ENCODE data around the gene UNC13A. TPM values are rescaled to one million over a fixed set of nuclear protein-coding genes. Genes with fewer than 3 reads are reported as not detected.
"Not testable (repeated sequence)": the region's sequence is repeated elsewhere in the genome, so short reads cannot be mapped to it uniquely, and the experiment has no call there.

The UNC13A gene
- total RNA-seq, 1 donor from 2014 or later: 2.1 TPM

DNA sequence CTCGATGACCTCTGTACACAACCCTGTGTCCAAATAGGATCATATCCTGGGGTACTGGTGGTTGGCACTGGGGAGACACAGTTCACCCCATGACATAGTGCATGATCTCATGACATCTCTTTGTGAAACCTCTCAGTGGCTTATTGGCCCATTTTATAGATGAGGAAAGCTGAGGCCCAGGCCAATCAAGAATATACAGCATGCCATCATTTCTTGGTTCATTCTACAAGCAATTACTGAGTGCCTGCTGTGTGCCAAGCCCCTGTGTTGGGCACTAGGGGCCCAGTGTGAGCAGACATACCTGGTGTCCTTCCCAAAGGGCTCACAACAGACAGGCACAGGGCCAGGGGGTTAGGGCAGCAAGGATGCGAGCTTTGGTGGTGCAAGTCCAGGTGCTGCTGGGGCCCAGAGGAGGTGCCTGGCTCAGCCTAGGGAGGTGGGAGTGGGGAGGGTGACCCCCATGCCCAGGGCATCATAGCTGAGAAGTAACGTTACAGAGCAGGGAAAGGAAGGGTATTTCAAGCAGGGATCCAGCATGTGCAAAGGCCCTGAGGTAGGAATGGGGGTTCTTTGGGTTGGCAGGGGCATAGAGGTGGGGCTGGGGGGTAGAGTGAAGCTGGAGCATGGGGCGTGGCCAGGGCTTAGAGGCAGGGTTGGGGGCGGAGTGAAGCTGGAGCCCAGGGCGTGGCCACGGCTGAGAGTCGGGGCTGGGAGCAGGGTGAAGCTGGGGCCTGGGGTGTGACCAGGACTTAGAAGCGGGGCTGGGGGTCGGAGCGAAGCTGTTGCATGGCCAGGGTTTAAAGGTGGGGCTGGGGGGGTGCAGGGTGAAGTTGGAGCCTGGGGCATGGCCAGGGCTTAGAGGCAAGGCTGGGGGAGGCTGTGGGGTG is 112.0 kb downstream of the UNC13A start:
- Mint-ChIP-seq H3K9me3 (ENCODE audit: low read depth) (no peaks in the 10 kb centered on the region), H3K27ac (ENCODE audit: unreplicated experiment) (no peak overlapping the region), H3K4me3 (ENCODE audit: unreplicated experiment) (no peak overlapping the region), H3K27me3 (ENCODE audit: low read depth) (no peaks in the 10 kb centered on the region), H3K36me3 (ENCODE audit: low read depth) (peaks cover 34% of the 10 kb centered on the region), H3K4me1 (ENCODE audit: low read depth) (no peaks in the 10 kb centered on the region)
- TF ChIP-seq, protein P1, sequence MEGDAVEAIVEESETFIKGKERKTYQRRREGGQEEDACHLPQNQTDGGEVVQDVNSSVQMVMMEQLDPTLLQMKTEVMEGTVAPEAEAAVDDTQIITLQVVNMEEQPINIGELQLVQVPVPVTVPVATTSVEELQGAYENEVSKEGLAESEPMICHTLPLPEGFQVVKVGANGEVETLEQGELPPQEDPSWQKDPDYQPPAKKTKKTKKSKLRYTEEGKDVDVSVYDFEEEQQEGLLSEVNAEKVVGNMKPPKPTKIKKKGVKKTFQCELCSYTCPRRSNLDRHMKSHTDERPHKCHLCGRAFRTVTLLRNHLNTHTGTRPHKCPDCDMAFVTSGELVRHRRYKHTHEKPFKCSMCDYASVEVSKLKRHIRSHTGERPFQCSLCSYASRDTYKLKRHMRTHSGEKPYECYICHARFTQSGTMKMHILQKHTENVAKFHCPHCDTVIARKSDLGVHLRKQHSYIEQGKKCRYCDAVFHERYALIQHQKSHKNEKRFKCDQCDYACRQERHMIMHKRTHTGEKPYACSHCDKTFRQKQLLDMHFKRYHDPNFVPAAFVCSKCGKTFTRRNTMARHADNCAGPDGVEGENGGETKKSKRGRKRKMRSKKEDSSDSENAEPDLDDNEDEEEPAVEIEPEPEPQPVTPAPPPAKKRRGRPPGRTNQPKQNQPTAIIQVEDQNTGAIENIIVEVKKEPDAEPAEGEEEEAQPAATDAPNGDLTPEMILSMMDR (IDR thresholded peaks at IDR 0.05): no peak
- no peak for DNase-seq (ENCODE audit: low spot score)

DNA sequence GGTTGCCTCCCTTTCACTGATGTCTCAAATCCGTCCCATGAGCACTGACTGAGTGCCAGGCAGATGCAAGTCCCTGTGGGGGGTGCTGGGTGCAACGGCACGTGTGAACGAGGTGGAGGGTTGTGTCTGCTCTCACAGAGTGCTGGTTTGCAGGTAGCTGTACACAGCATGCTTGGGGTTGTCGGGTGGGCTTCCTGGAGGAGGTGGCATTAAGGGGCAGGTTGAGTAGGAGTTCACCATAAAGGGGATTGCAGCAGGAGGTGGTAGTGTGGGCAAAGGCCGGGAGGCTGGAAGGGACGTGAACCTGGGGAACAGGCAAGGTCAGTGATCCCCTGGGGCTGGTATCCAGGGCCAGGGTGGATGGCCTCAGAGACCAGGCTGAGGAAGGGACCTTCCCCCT is 115.5 kb downstream of the UNC13A start:
- Mint-ChIP-seq H3K27me3 (ENCODE audit: low read depth) (no peaks in the 10 kb centered on the region), H3K4me1 (ENCODE audit: low read depth) (no peaks in the 10 kb centered on the region), H3K9me3 (ENCODE audit: low read depth) (no peaks in the 10 kb centered on the region), H3K4me3 (ENCODE audit: unreplicated experiment) (no peak overlapping the region), H3K27ac (ENCODE audit: unreplicated experiment) (no peak overlapping the region), H3K36me3 (ENCODE audit: low read depth) (peaks cover 22% of the 10 kb centered on the region)
- TF ChIP-seq, protein P1 (IDR thresholded peaks at IDR 0.05): no peak
- DNase-seq (ENCODE audit: low spot score): no peak

DNA sequence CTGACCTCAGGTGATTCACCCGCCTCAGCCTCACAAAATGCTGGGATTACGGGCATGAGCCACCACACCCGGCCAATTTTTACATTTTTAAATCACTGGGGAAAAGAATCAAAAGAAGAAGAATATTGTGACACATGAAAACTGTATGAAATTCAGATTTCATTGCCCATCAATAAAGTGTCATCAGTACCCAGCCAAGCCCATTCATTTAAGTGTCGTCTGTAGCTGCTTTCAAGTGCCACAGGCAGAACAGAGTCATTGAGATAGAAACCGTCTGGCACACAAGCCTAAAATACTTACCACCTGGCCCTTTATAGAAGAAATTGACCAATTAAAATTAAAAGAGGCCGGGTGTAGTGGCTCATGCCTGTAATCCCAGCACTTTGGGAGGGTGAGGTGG is 117.4 kb downstream of the UNC13A start:
- Mint-ChIP-seq H3K4me1 (ENCODE audit: low read depth) (no peaks in the 10 kb centered on the region), H3K27ac (ENCODE audit: unreplicated experiment) (no peak overlapping the region), H3K9me3 (ENCODE audit: low read depth) (no peaks in the 10 kb centered on the region), H3K36me3 (ENCODE audit: low read depth) (peaks cover 19% of the 10 kb centered on the region), H3K27me3 (ENCODE audit: low read depth) (no peaks in the 10 kb centered on the region), H3K4me3 (ENCODE audit: unreplicated experiment) (no peak overlapping the region)
- no peak for DNase-seq (ENCODE audit: low spot score)
- TF ChIP-seq, protein P1 (IDR thresholded peaks at IDR 0.05): no peak

DNA sequence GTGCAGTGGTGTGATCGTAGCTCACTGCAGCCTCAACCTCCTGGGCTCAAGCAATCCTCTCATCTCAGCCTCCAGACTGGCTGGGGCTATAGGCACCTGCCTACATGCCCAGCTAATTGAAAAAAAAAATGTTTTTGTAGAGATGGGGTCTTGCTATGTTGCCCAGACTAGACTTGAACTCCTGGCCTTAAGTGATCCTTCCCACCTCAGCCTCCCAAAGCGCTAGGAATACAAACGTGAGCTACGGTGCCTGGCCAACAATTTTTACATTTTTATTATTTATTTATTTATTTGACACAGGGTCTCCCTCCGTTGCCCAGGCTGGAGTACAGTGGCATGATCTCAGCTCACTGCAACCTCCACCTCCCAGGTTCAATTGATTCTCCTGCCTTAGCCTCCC is 117.9 kb downstream of the UNC13A start:
- not testable (repeated sequence) for H3K27ac Mint-ChIP-seq (ENCODE audit: unreplicated experiment); H3K9me3 Mint-ChIP-seq (ENCODE audit: low read depth)

DNA sequence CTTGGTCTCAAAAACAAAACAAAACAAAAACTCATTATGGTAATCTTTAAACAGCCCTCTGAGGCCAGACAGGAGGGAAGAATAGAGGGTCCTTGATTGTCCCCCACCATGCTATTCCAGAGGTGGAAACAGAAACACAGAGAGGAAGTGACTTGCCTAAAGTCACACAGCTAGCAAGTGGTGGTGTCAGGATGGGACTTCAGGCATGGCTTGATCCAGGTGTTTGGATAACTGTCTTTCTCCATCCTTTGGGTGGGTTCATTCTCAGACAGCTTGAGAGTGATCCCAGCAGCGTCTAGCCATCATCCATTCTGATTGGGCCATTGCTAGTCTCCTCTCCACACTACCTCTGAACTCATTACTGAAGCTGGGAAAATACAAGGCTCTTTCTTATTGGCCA is 120.2 kb downstream of the UNC13A start:
- Mint-ChIP-seq H3K4me1 (ENCODE audit: low read depth) (no peaks in the 10 kb centered on the region), H3K4me3 (ENCODE audit: unreplicated experiment) (no peak overlapping the region)

More for the DNA sequence above, 117.9 kb downstream of the UNC13A start:
- not testable (repeated sequence) for H3K27me3 Mint-ChIP-seq (ENCODE audit: low read depth); DNase-seq (ENCODE audit: low spot score); H3K4me1 Mint-ChIP-seq (ENCODE audit: low read depth); H3K4me3 Mint-ChIP-seq (ENCODE audit: unreplicated experiment)
- peaks cover 19% of the 10 kb centered on the region for H3K36me3 Mint-ChIP-seq (ENCODE audit: low read depth)

More for the DNA sequence above, 120.2 kb downstream of the UNC13A start:
- H3K9me3 Mint-ChIP-seq (ENCODE audit: low read depth): no peaks in the 10 kb centered on the region
- peaks cover 24% of the 10 kb centered on the region for H3K36me3 Mint-ChIP-seq (ENCODE audit: low read depth)
- H3K27me3 Mint-ChIP-seq (ENCODE audit: low read depth): no peaks in the 10 kb centered on the region
- H3K27ac Mint-ChIP-seq (ENCODE audit: unreplicated experiment): no peak overlapping the region
- TF ChIP-seq, protein P1 (IDR thresholded peaks at IDR 0.05): no peak
- no peak for DNase-seq (ENCODE audit: low spot score)
